GM12878 (cell line): ENCODE results near the gene SAAL1. TPM values are rescaled to one million over a fixed set of nuclear protein-coding genes. Genes with fewer than 3 reads are reported as not detected.

Experiments
- ATAC-seq: fragments of 200-7000 bp; cut with Tn5 transposase; 3 replicates; pipeline ENCODE4 v1.9.1; 2020; ENCODE audit warnings: mild to moderate bottlenecking, moderate library complexity
- BruUV-seq: library from RNA; stranded (reverse); fragments of 400-500 nt; replicated peaks from 2 replicates; lab custom pipeline; 2021; lab: Mats Ljungman, UMichigan
- CTCF ChIA-PET: fragments of 300-600 bp; sonication (Branson Sonifier 250); formaldehyde crosslinking; extraction: SDS; loops from one replicate; lab custom pipeline; 2021; ENCODE audit warnings: inconsistent platforms; lab: Yijun Ruan, JAX
- POLR2A ChIA-PET: fragments of 350-600 bp; formaldehyde crosslinking; extraction: SDS; loops from one replicate; lab custom pipeline; 2021; ENCODE audit warnings: inconsistent platforms; lab: Charles Lee
- RAD21 ChIA-PET: fragments of 300-600 bp; sonication (Branson Sonifier 250); formaldehyde crosslinking; loops from one replicate; lab custom pipeline; 2023; ENCODE audit warnings: antibody characterized with exemption; ENCODE audit not compliant: unreplicated experiment; lab: Charles Lee
- SMC1A ChIA-PET: fragments of 300-600 bp; sonication (Branson Sonifier 250); formaldehyde crosslinking; loops from one replicate; lab custom pipeline; 2023; ENCODE audit not compliant: unreplicated experiment, uncharacterized antibody; lab: Charles Lee
- DNase-seq: peaks from one replicate; pipeline ENCODE4 v3.0.0-alpha.2; 2011; ENCODE audit warnings: low read depth, low spot score
- FAIRE-seq: peaks from 3 replicates; lab custom pipeline; 2011; peaks lifted over from hg19 to GRCh38; lab: Jason Lieb, UNC
- H2AFZ ChIP-seq: 2 replicates; pipeline ENCODE4 v1.6.0; 2011; ENCODE audit warnings: low read depth, low read length, control low read depth; ENCODE audit not compliant: control insufficient read depth
- H3K27ac ChIP-seq: 2 replicates; pipeline ENCODE4 v1.5.1; 2011; ENCODE audit warnings: control low read depth; ENCODE audit not compliant: control insufficient read depth, insufficient read depth
- H3K27me3 ChIP-seq, 2 experiments: replicated peaks in 1 of 2; 2 replicates each; pipeline versions ENCODE4 v1.6.0 to v1.6.1; 2011; ENCODE audit warnings: low read length in 1 of 2; ENCODE audit not compliant: control insufficient read depth in 2 of 2, insufficient read depth in 2 of 2
- H3K36me3 ChIP-seq, 2 experiments: 2 replicates each; pipeline ENCODE4 v1.5.1; 2011; ENCODE audit warnings: low read length in 1 of 2; ENCODE audit not compliant: control insufficient read depth in 2 of 2, insufficient read depth in 2 of 2
- H3K4me1 ChIP-seq: 2 replicates; pipeline ENCODE4 v1.6.1; 2011; ENCODE audit warnings: mild to moderate bottlenecking, low read length, moderate library complexity, mixed read lengths; ENCODE audit not compliant: control insufficient read depth, insufficient read depth
- H3K4me2 ChIP-seq: 2 replicates; pipeline ENCODE4 v1.6.0; 2011; ENCODE audit warnings: control low read depth; ENCODE audit not compliant: control insufficient read depth, insufficient read depth
- H3K4me3 ChIP-seq: fragments of 200-600 bp; sonication (generic); 2 replicates; pipeline ENCODE4 v1.5.1; 2016
- H3K79me2 ChIP-seq: 2 replicates; pipeline ENCODE4 v1.6.0; 2011; ENCODE audit warnings: low read length; ENCODE audit not compliant: control insufficient read depth, insufficient read depth
- H3K9ac ChIP-seq: 2 replicates; pipeline ENCODE4 v1.8.0; 2011; ENCODE audit warnings: low read length, control low read depth, mixed read lengths; ENCODE audit not compliant: control insufficient read depth, insufficient read depth
- H3K9me3 ChIP-seq: replicated peaks from 3 replicates; pipeline ENCODE4 v1.5.1; 2011; ENCODE audit warnings: mild to moderate bottlenecking, low read length; ENCODE audit not compliant: control insufficient read depth, insufficient read depth
- H4K20me1 ChIP-seq: 2 replicates; pipeline ENCODE4 v1.6.0; 2011; ENCODE audit not compliant: control insufficient read depth, insufficient read depth
- KLF5 ChIP-seq: fragments of 450-650 bp; IDR thresholded peaks from 2 replicates; pipeline ENCODE4 v1.6.1; 2014; ENCODE audit warnings: mild to moderate bottlenecking; ENCODE audit not compliant: partially characterized antibody
- SIN3A ChIP-seq: IDR thresholded peaks from 2 replicates; pipeline ENCODE4 v1.6.1; 2012; ENCODE audit warnings: low read depth, low read length, improper control_type of control experiment
- WGBS: methylation state at CpG from one replicate; pipeline ENCODE4 v1.1.6; 2016; ENCODE audit warnings: low lambda C conversion rate; ENCODE audit not compliant: insufficient replicate concordance, insufficient coverage; ENCODE audit errors: missing lambda C conversion rate; 5-methylcytosine and 5-hydroxymethylcytosine counted together
- in situ Hi-C: fragments of 300-500 bp; cut with MboI; formaldehyde crosslinking; loops from 9 replicates; pipeline ENCODE4 v1.14.3; 2018; ENCODE audit warnings: mixed read lengths
- intact Hi-C: fragments of 100-400 bp; cut with micrococcal nuclease; formaldehyde crosslinking; loops from one replicate; pipeline ENCODE4 v1.14.2; 2022; ENCODE audit not compliant: unreplicated experiment
- polyA plus RNA-seq, 11 experiments: library from polyadenylated mRNA; depleted of rRNA in 4 of 11; unstranded in 6 of 11; stranded (reverse) in 5 of 11; fragments of >200 nt; fragmentation: Nextera tagmentation in 4 of 11; fragmentation: Illumina TruSeq in 1 of 11; extraction: Ambion mirVana in 4 of 11; extraction: Trizol in 1 of 11; gene quantifications; 1 replicate in 1 of 11; 2 replicates in 10 of 11; pipeline versions ENCODE4 v1.2.1 to v1.2.3, GENCODE V29; 2011 to 2016; ENCODE audit warnings: inconsistent platforms in 2 of 11, missing spikeins in 2 of 11, low read depth in 1 of 11
- total RNA-seq, 4 experiments: library from RNA; depleted of rRNA in 3 of 4; stranded (reverse); fragments of >200 nt in 3 of 4; fragmentation: Illumina TruSeq in 1 of 4; extraction: Trizol in 1 of 4; gene quantifications; 2 replicates each; pipeline versions ENCODE4 v1.2.1 to v1.2.3, GENCODE V29; 2013 to 2021
- TF ChIP-seq, protein P1 (sequence below): fragments of 450-650 bp; formaldehyde crosslinking; IDR thresholded peaks from 2 replicates; pipeline ENCODE4 v1.5.0; 2022; ENCODE audit warnings: mild to moderate bottlenecking, missing genetic modification characterization
- TF ChIP-seq, protein P2 (sequence below): IDR thresholded peaks from 2 replicates; pipeline ENCODE4 v1.6.1; 2012; ENCODE audit warnings: mild to moderate bottlenecking, low read depth, low read length
- TF ChIP-seq, protein P3 (sequence below), 3 experiments: IDR thresholded peaks in 2 of 3; conservative IDR thresholded peaks in 1 of 3; 2 replicates each; pipeline ENCODE4 v1.5.1; 2011; ENCODE audit warnings: low read depth in 3 of 3, low read length in 3 of 3, mild to moderate bottlenecking in 3 of 3, control low read depth in 2 of 3, moderate library complexity in 2 of 3, inconsistent platforms in 1 of 3, mixed read lengths in 1 of 3; ENCODE audit not compliant: control insufficient read depth in 2 of 3, insufficient read depth in 1 of 3; ENCODE audit errors: extremely low read depth in 1 of 3

The SAAL1 gene
- total and polyA plus RNA-seq, 10 of the 15 experiments (the other 5 are each of a cell fraction or from before 2014, with no cell fraction given): 26.3 to 59.4 (median 43.8) TPM

DNA sequence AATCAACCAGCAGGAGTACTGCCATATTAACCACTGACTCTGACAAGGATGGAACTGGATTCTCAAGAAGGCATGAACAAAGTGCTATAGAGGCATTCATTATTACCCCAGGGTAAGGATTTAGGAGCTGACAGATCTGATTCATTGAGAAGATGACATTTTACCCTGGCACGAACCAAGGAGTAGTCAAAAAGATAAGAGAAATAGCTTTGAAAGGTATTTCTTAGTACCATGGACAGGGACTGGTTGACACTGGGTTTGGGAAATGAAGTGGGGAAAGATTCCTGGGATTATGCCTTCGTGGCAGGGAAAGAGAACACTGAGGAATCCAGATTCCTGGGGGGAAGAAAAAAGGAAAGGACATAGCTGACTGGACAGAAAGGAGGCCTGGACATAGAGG lies 5.1 kb upstream of the SAAL1 start:
- intact Hi-C loops: no loop called here
- no peaks in the 10 kb centered on the region for H4K20me1 ChIP-seq
- in situ Hi-C loops: no loop called here
- H3K79me2 ChIP-seq: no peaks in the 10 kb centered on the region
- peaks cover 0 to 1% of the 10 kb centered on the region in 2 experiments; a peak in 2 of 4 replicates for H3K27me3 ChIP-seq
- BruUV-seq: no TSS peak
- POLR2A ChIA-PET: no interaction called here
- H2AFZ ChIP-seq: no peak overlapping the region
- no peak overlapping the region for H3K4me3 ChIP-seq
- TF ChIP-seq, protein P1, sequence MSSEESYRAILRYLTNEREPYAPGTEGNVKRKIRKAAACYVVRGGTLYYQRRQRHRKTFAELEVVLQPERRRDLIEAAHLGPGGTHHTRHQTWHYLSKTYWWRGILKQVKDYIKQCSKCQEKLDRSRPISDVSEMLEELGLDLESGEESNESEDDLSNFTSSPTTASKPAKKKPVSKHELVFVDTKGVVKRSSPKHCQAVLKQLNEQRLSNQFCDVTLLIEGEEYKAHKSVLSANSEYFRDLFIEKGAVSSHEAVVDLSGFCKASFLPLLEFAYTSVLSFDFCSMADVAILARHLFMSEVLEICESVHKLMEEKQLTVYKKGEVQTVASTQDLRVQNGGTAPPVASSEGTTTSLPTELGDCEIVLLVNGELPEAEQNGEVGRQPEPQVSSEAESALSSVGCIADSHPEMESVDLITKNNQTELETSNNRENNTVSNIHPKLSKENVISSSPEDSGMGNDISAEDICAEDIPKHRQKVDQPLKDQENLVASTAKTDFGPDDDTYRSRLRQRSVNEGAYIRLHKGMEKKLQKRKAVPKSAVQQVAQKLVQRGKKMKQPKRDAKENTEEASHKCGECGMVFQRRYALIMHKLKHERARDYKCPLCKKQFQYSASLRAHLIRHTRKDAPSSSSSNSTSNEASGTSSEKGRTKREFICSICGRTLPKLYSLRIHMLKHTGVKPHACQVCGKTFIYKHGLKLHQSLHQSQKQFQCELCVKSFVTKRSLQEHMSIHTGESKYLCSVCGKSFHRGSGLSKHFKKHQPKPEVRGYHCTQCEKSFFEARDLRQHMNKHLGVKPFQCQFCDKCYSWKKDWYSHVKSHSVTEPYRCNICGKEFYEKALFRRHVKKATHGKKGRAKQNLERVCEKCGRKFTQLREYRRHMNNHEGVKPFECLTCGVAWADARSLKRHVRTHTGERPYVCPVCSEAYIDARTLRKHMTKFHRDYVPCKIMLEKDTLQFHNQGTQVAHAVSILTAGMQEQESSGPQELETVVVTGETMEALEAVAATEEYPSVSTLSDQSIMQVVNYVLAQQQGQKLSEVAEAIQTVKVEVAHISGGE: no peak
- no peak for TF ChIP-seq SIN3A
- TF ChIP-seq, protein P2, sequence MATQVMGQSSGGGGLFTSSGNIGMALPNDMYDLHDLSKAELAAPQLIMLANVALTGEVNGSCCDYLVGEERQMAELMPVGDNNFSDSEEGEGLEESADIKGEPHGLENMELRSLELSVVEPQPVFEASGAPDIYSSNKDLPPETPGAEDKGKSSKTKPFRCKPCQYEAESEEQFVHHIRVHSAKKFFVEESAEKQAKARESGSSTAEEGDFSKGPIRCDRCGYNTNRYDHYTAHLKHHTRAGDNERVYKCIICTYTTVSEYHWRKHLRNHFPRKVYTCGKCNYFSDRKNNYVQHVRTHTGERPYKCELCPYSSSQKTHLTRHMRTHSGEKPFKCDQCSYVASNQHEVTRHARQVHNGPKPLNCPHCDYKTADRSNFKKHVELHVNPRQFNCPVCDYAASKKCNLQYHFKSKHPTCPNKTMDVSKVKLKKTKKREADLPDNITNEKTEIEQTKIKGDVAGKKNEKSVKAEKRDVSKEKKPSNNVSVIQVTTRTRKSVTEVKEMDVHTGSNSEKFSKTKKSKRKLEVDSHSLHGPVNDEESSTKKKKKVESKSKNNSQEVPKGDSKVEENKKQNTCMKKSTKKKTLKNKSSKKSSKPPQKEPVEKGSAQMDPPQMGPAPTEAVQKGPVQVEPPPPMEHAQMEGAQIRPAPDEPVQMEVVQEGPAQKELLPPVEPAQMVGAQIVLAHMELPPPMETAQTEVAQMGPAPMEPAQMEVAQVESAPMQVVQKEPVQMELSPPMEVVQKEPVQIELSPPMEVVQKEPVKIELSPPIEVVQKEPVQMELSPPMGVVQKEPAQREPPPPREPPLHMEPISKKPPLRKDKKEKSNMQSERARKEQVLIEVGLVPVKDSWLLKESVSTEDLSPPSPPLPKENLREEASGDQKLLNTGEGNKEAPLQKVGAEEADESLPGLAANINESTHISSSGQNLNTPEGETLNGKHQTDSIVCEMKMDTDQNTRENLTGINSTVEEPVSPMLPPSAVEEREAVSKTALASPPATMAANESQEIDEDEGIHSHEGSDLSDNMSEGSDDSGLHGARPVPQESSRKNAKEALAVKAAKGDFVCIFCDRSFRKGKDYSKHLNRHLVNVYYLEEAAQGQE: peak; percentile 71; the same call in 1 of the 2 replicates
- TF ChIP-seq, protein P3, sequence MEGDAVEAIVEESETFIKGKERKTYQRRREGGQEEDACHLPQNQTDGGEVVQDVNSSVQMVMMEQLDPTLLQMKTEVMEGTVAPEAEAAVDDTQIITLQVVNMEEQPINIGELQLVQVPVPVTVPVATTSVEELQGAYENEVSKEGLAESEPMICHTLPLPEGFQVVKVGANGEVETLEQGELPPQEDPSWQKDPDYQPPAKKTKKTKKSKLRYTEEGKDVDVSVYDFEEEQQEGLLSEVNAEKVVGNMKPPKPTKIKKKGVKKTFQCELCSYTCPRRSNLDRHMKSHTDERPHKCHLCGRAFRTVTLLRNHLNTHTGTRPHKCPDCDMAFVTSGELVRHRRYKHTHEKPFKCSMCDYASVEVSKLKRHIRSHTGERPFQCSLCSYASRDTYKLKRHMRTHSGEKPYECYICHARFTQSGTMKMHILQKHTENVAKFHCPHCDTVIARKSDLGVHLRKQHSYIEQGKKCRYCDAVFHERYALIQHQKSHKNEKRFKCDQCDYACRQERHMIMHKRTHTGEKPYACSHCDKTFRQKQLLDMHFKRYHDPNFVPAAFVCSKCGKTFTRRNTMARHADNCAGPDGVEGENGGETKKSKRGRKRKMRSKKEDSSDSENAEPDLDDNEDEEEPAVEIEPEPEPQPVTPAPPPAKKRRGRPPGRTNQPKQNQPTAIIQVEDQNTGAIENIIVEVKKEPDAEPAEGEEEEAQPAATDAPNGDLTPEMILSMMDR (IDR thresholded peaks at IDR 0.05 in 2 of 3, conservative IDR thresholded peaks at IDR 0.05 in 1 of 3; ENCODE audit: control insufficient read depth in 2 of 3, extremely low read depth in 1 of 3, insufficient read depth in 1 of 3, low read depth in 3 of 3, low read length in 3 of 3): no peak
- no peak for TF ChIP-seq KLF5
- WGBS: 21% methylated on average over 2 of the region's 2 CpGs
- H3K36me3 ChIP-seq: no peaks in the 10 kb centered on the region
- no peaks in the 10 kb centered on the region for H3K9me3 ChIP-seq
- ATAC-seq (no peak), FAIRE-seq (no peak), DNase-seq (no peak)
- no peak overlapping the region for H3K9ac ChIP-seq
- CTCF ChIA-PET: interaction anchor here (0.8 to 2.0 kb wide), 6 partner anchors 93 to 380 kb away, joined by 3 to 9 read pairs (median 4); no protein-coding TSS in a partner anchor
- no peaks in the 10 kb centered on the region for H3K4me1 ChIP-seq
- SMC1A ChIA-PET: interaction anchor here (0.8 to 1.2 kb wide), 3 partner anchors 21 to 97 kb away, joined by 3 to 4 read pairs (median 4); no protein-coding TSS in a partner anchor
- H3K4me2 ChIP-seq: no peak overlapping the region
- RAD21 ChIA-PET: interaction anchor here (1.4 kb wide), 1 partner anchor 379 kb away, joined by 3 read pairs; no protein-coding TSS in a partner anchor
- H3K27ac ChIP-seq: no peak overlapping the region
